ENCODE results near the gene RIOK3. TPM values are rescaled to one million over a fixed set of nuclear protein-coding genes. Genes with fewer than 3 reads are reported as not detected.

RIOK3 gene
- total RNA-seq (2022; extraction: Qiagen RNA extraction; ENCODE audit: low read depth) = 27.6 to 48.6 TPM (median 36.0 TPM) in 5 replicates

GRCh38 chr18:23452728-23453679 lies at the start of gene RIOK3:
TSS of gene RIOK3 (plus strand) at chr18:23453287. CDS start at chr18:23453440, 153 bp downstream.

GRCh38 chr18:23503038-23503962 lies 50.2 kb downstream of the RIOK3 start, which contains the start of gene RMC1:
TSS of gene RMC1 (plus strand) at chr18:23503511. CDS start at chr18:23503619, 108 bp downstream.

Other genes with a start within 250 kb of the RIOK3 start
- 14.5 to 18.9 TPM (median 15.7 TPM) in 5 replicates for gene RMC1, start 50.2 kb downstream of the RIOK3 start, total RNA-seq (2022; extraction: Qiagen RNA extraction; ENCODE audit: low read depth)
- 82.1 to 131 TPM (median 115 TPM) in 5 replicates for gene NPC1, start 133.2 kb downstream of the RIOK3 start, total RNA-seq (2022; extraction: Qiagen RNA extraction; ENCODE audit: low read depth)
- 14.5 to 18.0 TPM (median 16.7 TPM) in 5 replicates for gene ANKRD29, start 209.6 kb downstream of the RIOK3 start, total RNA-seq (2022; extraction: Qiagen RNA extraction; ENCODE audit: low read depth)
- 46.0 to 56.7 TPM (median 53.4 TPM) in 5 replicates for gene LAMA3, start 236.2 kb downstream of the RIOK3 start, total RNA-seq (2022; extraction: Qiagen RNA extraction; ENCODE audit: low read depth)